HEK293 (cell line): Measurements from ENCODE around the gene ABCC2.
A peak's percentile ranks its signal among the peaks of the same experiment; 100 is the strongest.

Experiments
- CTCF ChIA-PET: fragments of 350-600 bp; formaldehyde crosslinking; extraction: SDS; loops from one replicate; lab custom pipeline; 2021; ENCODE audit warnings: antibody characterized with exemption; lab: Yijun Ruan, JAX
- POLR2A ChIA-PET: fragments of 300-600 bp; formaldehyde crosslinking; extraction: SDS; loops from one replicate; lab custom pipeline; 2020; ENCODE audit warnings: antibody characterized with exemption, inconsistent platforms; lab: Yijun Ruan, JAX
- H3K27ac ChIP-seq: fragments of 200-500 bp; sonication (Bioruptor generic); 2 replicates; pipeline ENCODE4 v1.5.1; 2014; ENCODE audit warnings: low read depth, low read length, control low read depth, inconsistent platforms; ENCODE audit errors: extremely low read depth
- H3K36me3 ChIP-seq, 2 experiments: fragments of 200-500 bp in 1 of 2; sonication (Bioruptor generic) in 1 of 2; 1 replicate in 1 of 2; 2 replicates in 1 of 2; pipeline ENCODE4 v1.5.1; 2014 to 2017; ENCODE audit warnings: inconsistent platforms in 2 of 2, low read length in 2 of 2; ENCODE audit not compliant: control insufficient read depth in 2 of 2, insufficient read depth in 1 of 2
- H3K4me1 ChIP-seq: fragments of 200-500 bp; sonication (Bioruptor generic); 2 replicates; pipeline ENCODE4 v1.5.1; 2014; ENCODE audit warnings: mild to moderate bottlenecking, low read length, inconsistent platforms; ENCODE audit not compliant: control insufficient read depth, insufficient read depth
- H3K4me3 ChIP-seq: 2 replicates; pipeline ENCODE4 v1.5.1; 2011; ENCODE audit warnings: low read depth, mild to moderate bottlenecking, control low read depth, low read length, moderate library complexity
- H3K9me3 ChIP-seq: fragments of 200-500 bp; sonication (Bioruptor generic); 2 replicates; pipeline ENCODE4 v1.5.1; 2014; ENCODE audit warnings: low read depth, low read length, inconsistent platforms; ENCODE audit not compliant: control insufficient read depth, insufficient read depth
- RBAK ChIP-seq: fragments of 450-650 bp; formaldehyde crosslinking; IDR thresholded peaks from 2 replicates; pipeline ENCODE4 v1.5.1; 2016; ENCODE audit warnings: missing biosample characterization, missing genetic modification characterization
- YY1 ChIP-seq: fragments of 450-650 bp; formaldehyde crosslinking; IDR thresholded peaks from 2 replicates; pipeline ENCODE4 v1.5.1; 2018; ENCODE audit warnings: missing biosample characterization, missing genetic modification characterization
- ZBTB7A ChIP-seq: fragments of 450-650 bp; formaldehyde crosslinking; IDR thresholded peaks from 2 replicates; pipeline ENCODE4 v1.5.1; 2016; ENCODE audit warnings: low read depth, missing biosample characterization, missing genetic modification characterization
- ZBTB8A ChIP-seq: fragments of 450-650 bp; formaldehyde crosslinking; IDR thresholded peaks from 2 replicates; pipeline ENCODE4 v1.5.1; 2016; ENCODE audit warnings: missing biosample characterization, missing genetic modification characterization
- ZIC2 ChIP-seq: fragments of 450-650 bp; formaldehyde crosslinking; IDR thresholded peaks from 2 replicates; pipeline ENCODE4 v1.5.1; 2016; ENCODE audit warnings: missing biosample characterization, missing genetic modification characterization
- ZNF138 ChIP-seq: fragments of 450-650 bp; formaldehyde crosslinking; IDR thresholded peaks from 2 replicates; pipeline ENCODE4 v1.5.1; 2016; ENCODE audit warnings: missing biosample characterization, missing genetic modification characterization, borderline replicate concordance
- ZNF146 ChIP-seq: fragments of 450-650 bp; formaldehyde crosslinking; IDR thresholded peaks from 2 replicates; pipeline ENCODE4 v1.5.1; 2016; ENCODE audit warnings: missing biosample characterization, missing genetic modification characterization
- ZNF155 ChIP-seq: fragments of 450-650 bp; formaldehyde crosslinking; IDR thresholded peaks from 2 replicates; pipeline ENCODE4 v1.5.1; 2016; ENCODE audit warnings: missing biosample characterization, missing genetic modification characterization
- ZNF518A ChIP-seq: fragments of 450-650 bp; formaldehyde crosslinking; conservative IDR thresholded peaks from 2 replicates; pipeline ENCODE4 v1.5.1; 2016; ENCODE audit warnings: low read depth, missing biosample characterization, missing genetic modification characterization
- ZNF530 ChIP-seq: fragments of 450-650 bp; formaldehyde crosslinking; IDR thresholded peaks from 2 replicates; pipeline ENCODE4 v1.5.1; 2016; ENCODE audit warnings: low read depth, missing biosample characterization, missing genetic modification characterization
- ZNF544 ChIP-seq: fragments of 450-650 bp; formaldehyde crosslinking; IDR thresholded peaks from 2 replicates; pipeline ENCODE4 v1.5.0; 2017; ENCODE audit warnings: missing biosample characterization, missing genetic modification characterization
- ZNF548 ChIP-seq: fragments of 450-650 bp; formaldehyde crosslinking; IDR thresholded peaks from 2 replicates; pipeline ENCODE4 v1.5.1; 2016; ENCODE audit warnings: missing biosample characterization, missing genetic modification characterization
- ZNF549 ChIP-seq: fragments of 450-650 bp; IDR thresholded peaks from 2 replicates; pipeline ENCODE4 v1.5.1; 2018; ENCODE audit warnings: missing biosample characterization, missing genetic modification characterization, mild to moderate bottlenecking, inconsistent platforms, moderate library complexity
- ZNF624 ChIP-seq: fragments of 450-650 bp; formaldehyde crosslinking; IDR thresholded peaks from 2 replicates; pipeline ENCODE4 v1.5.1; 2017; ENCODE audit warnings: missing biosample characterization, missing genetic modification characterization
- ZNF692 ChIP-seq: fragments of 450-650 bp; formaldehyde crosslinking; IDR thresholded peaks from 2 replicates; pipeline ENCODE4 v1.5.1; 2016; ENCODE audit warnings: missing biosample characterization, missing genetic modification characterization
- TF ChIP-seq, protein P1 (sequence below): fragments of 450-650 bp; formaldehyde crosslinking; IDR thresholded peaks from 2 replicates; pipeline ENCODE4 v1.5.1; 2016; ENCODE audit warnings: missing biosample characterization, missing genetic modification characterization, borderline replicate concordance

The ABCC2 gene

GRCh38 chr10:99815621-99816020, 33.2 kb downstream of the ABCC2 start (continued):
- TF ChIP-seq, protein P1, sequence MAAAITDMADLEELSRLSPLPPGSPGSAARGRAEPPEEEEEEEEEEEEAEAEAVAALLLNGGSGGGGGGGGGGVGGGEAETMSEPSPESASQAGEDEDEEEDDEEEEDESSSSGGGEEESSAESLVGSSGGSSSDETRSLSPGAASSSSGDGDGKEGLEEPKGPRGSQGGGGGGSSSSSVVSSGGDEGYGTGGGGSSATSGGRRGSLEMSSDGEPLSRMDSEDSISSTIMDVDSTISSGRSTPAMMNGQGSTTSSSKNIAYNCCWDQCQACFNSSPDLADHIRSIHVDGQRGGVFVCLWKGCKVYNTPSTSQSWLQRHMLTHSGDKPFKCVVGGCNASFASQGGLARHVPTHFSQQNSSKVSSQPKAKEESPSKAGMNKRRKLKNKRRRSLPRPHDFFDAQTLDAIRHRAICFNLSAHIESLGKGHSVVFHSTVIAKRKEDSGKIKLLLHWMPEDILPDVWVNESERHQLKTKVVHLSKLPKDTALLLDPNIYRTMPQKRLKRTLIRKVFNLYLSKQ (tag by site-specific recombination): no peak
- TF ChIP-seq ZNF692 (tag by site-specific recombination) (no peak), ZNF624 (no peak), ZIC2 (tag by site-specific recombination) (no peak), ZBTB7A (no peak), ZNF530 (tag by site-specific recombination) (no peak), YY1 (tag by site-specific recombination) (no peak), ZNF548 (tag by site-specific recombination) (no peak), RBAK (tag by site-specific recombination) (no peak), ZNF138 (tag by site-specific recombination) (no peak)

- POLR2A ChIA-PET: no interaction called here
- H3K9me3 ChIP-seq: no peaks in the 10 kb centered on the region
- no peak overlapping the region for H3K4me3 ChIP-seq
- no peaks in the 10 kb centered on the region for H3K4me1 ChIP-seq
- CTCF ChIA-PET: interaction anchor here (0.6 kb wide), 1 partner anchor 357 kb away, joined by 3 read pairs; no protein-coding TSS in a partner anchor
- H3K27ac ChIP-seq: no peak overlapping the region
- TF ChIP-seq ZNF544: no peak
- TF ChIP-seq ZNF549 (tag by site-specific recombination): no peak
- no peak for TF ChIP-seq ZNF146 (tag by site-specific recombination)
- no peak for TF ChIP-seq ZNF518A (tag by site-specific recombination)
- no peak for TF ChIP-seq ZBTB8A (tag by site-specific recombination)
- no peaks in the 10 kb centered on the region for H3K36me3 ChIP-seq
Observed at GRCh38 chr10:99827936-99828335, 45.5 kb downstream of the ABCC2 start.

DNA sequence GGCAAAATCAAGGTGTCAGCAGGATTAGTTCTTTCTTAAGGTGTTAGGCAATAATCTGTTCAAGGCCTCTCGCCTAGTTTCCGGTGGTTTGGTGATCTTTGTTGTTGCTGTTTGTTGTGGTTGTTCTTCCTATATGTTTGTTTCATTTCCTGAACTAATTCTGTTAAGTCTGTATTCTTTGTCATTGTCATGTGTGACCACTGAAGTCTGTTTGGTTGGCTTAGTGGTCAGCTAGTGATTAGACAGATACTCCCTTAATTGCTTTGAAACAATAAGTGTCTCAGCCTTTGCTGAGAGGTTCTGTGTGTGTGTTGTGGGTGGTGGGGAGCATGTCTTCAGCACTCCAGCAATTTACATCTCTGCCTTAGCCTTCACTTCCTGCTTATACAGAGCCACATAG, 46.0 kb downstream of the ABCC2 start:
- ChIA-PET CTCF (interaction anchor here (2.7 kb wide), 1 partner anchor 18 kb away, joined by 14 read pairs; no protein-coding TSS in a partner anchor), POLR2A (no interaction called here)
- Histone ChIP-seq H3K4me1 (no peaks in the 10 kb centered on the region), H3K27ac (no peak overlapping the region), H3K4me3 (no peak overlapping the region), H3K9me3 (no peaks in the 10 kb centered on the region)
- TF ChIP-seq ZNF548 (tag by site-specific recombination): 0 out of 2 replicates have a peak, but pooled peaks have one; percentile 29
- no peak for TF ChIP-seq ZNF155 (tag by site-specific recombination)
- TF ChIP-seq, all 188 proteins: peak for 1
- H3K36me3 ChIP-seq: no peaks in the 10 kb centered on the region
